Measurements from ENCODE around the gene MAML3.

MAML3 gene

GRCh38 chr4:140000232-140000631, 153.8 kb downstream of the MAML3 start:
- TF ChIP-seq POLR2AphosphoS5 (IDR thresholded peaks at IDR 0.05; ENCODE audit: low read depth, low read length) (no peak), TAF1 (IDR thresholded peaks at IDR 0.05; ENCODE audit: borderline replicate concordance, insufficient read depth, low read length) (no peak), FOXP2 (optimal IDR thresholded peaks at IDR 0.05; ENCODE audit: borderline replicate concordance, extremely low read depth, extremely low read length, insufficient read depth) (no peak), SIN3A (IDR thresholded peaks at IDR 0.05; ENCODE audit: borderline replicate concordance, insufficient read depth, low read length) (no peak)
- TF ChIP-seq, protein P1, sequence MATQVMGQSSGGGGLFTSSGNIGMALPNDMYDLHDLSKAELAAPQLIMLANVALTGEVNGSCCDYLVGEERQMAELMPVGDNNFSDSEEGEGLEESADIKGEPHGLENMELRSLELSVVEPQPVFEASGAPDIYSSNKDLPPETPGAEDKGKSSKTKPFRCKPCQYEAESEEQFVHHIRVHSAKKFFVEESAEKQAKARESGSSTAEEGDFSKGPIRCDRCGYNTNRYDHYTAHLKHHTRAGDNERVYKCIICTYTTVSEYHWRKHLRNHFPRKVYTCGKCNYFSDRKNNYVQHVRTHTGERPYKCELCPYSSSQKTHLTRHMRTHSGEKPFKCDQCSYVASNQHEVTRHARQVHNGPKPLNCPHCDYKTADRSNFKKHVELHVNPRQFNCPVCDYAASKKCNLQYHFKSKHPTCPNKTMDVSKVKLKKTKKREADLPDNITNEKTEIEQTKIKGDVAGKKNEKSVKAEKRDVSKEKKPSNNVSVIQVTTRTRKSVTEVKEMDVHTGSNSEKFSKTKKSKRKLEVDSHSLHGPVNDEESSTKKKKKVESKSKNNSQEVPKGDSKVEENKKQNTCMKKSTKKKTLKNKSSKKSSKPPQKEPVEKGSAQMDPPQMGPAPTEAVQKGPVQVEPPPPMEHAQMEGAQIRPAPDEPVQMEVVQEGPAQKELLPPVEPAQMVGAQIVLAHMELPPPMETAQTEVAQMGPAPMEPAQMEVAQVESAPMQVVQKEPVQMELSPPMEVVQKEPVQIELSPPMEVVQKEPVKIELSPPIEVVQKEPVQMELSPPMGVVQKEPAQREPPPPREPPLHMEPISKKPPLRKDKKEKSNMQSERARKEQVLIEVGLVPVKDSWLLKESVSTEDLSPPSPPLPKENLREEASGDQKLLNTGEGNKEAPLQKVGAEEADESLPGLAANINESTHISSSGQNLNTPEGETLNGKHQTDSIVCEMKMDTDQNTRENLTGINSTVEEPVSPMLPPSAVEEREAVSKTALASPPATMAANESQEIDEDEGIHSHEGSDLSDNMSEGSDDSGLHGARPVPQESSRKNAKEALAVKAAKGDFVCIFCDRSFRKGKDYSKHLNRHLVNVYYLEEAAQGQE (IDR thresholded peaks at IDR 0.05; ENCODE audit: insufficient read depth in 1 of 2, low read depth in 2 of 2, low read length in 2 of 2) = no peak

GRCh38 chr4:139988863-139989765, 164.9 kb downstream of the MAML3 start:
- TF ChIP-seq TAF1 (IDR thresholded peaks at IDR 0.05; ENCODE audit: borderline replicate concordance, insufficient read depth, low read length) (no peak), POLR2AphosphoS5 (IDR thresholded peaks at IDR 0.05; ENCODE audit: low read depth, low read length) (no peak), FOXP2 (optimal IDR thresholded peaks at IDR 0.05; ENCODE audit: borderline replicate concordance, extremely low read depth, extremely low read length, insufficient read depth) (peak; percentile 25), SIN3A (IDR thresholded peaks at IDR 0.05; ENCODE audit: borderline replicate concordance, insufficient read depth, low read length) (peak; percentile 70; the same call in 1 of the 2 replicates)
- TF ChIP-seq, protein P1 (IDR thresholded peaks at IDR 0.05; ENCODE audit: insufficient read depth in 1 of 2, low read depth in 2 of 2, low read length in 2 of 2) = peak in 1 of 2 experiments; percentile 64; a peak in 1 of 4 replicates

GRCh38 chr4:139987502-139987850, 166.5 kb downstream of the MAML3 start:
- TF ChIP-seq POLR2AphosphoS5 (IDR thresholded peaks at IDR 0.05; ENCODE audit: low read depth, low read length) (no peak), TAF1 (IDR thresholded peaks at IDR 0.05; ENCODE audit: borderline replicate concordance, insufficient read depth, low read length) (no peak), SIN3A (IDR thresholded peaks at IDR 0.05; ENCODE audit: borderline replicate concordance, insufficient read depth, low read length) (no peak), FOXP2 (optimal IDR thresholded peaks at IDR 0.05; ENCODE audit: borderline replicate concordance, extremely low read depth, extremely low read length, insufficient read depth) (no peak)
- TF ChIP-seq, protein P1 (IDR thresholded peaks at IDR 0.05; ENCODE audit: insufficient read depth in 1 of 2, low read depth in 2 of 2, low read length in 2 of 2) = no peak

DNA sequence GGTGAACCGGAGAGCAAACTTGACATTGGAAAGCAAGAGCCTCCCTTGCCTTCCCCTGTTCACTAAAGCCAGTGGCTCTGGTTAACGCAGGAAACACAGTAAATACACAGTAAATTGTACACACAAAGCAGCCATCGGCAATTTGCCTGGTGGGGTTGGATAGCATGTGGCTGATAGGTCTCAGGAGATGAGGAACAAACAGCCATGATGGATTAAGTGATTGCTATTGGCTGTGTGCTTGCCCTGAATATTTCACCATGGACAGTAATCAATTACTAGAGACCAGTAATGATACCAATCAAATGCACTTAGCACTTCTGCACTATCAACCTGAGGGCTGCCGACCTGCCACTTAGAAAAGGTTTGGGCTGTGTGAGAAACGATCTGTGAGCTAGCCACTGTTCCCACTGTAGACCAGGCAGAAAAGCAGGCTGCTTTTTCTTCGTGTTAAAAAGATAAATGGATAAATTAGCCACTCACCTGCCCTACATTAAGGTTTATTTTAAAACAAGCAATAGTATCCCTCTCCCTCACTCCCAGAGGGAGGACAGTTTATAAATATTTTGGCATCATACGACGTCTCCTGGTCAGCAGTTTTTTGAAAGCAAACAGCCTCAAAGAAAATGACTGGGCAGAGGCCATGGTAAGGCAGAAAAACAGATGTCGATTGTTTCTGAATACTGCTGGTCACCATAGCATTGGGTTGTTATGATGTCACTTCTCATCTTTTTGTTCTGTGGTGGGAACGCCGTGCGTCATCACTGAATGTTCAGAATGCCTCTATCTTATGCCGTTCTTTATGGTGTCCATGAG, 167.1 kb downstream of the MAML3 start:
- no peak for TF ChIP-seq POLR2AphosphoS5 (IDR thresholded peaks at IDR 0.05; ENCODE audit: low read depth, low read length)
- no peak for TF ChIP-seq SIN3A (IDR thresholded peaks at IDR 0.05; ENCODE audit: borderline replicate concordance, insufficient read depth, low read length)
- TF ChIP-seq, protein P1 (IDR thresholded peaks at IDR 0.05; ENCODE audit: insufficient read depth in 1 of 2, low read depth in 2 of 2, low read length in 2 of 2) = no peak
- no peak for TF ChIP-seq FOXP2 (optimal IDR thresholded peaks at IDR 0.05; ENCODE audit: borderline replicate concordance, extremely low read depth, extremely low read length, insufficient read depth)
- no peak for TF ChIP-seq TAF1 (IDR thresholded peaks at IDR 0.05; ENCODE audit: borderline replicate concordance, insufficient read depth, low read length)
